Heart right ventricle (tissue), 16 donors: Measurements from ENCODE around the gene ARHGEF7. TPM values are rescaled to one million over a fixed set of nuclear protein-coding genes. Genes with fewer than 3 reads are reported as not detected.
A peak's percentile ranks its signal among the peaks of the same experiment; 100 is the strongest.
"Not testable (repeated sequence)": the region's sequence is repeated elsewhere in the genome, so short reads cannot be mapped to it uniquely, and the experiment has no call there.

Experiments
- ATAC-seq, 8 donors: fragments of 200-7000 bp; cut with Tn5 transposase; one replicate each; pipeline ENCODE4 v1.9.1; 2020; ENCODE audit warnings: mild to moderate bottlenecking in 8 of 8, moderate library complexity in 8 of 8, moderate number of reproducible peaks in 1 of 8
- DNase-seq, 2 donors: peaks; one replicate each; pipeline ENCODE4 v3.0.0-alpha.2; 2020
- H3K27ac ChIP-seq, 10 donors: fragments of 200-600 bp; sonication (generic) in 2 of 10; one replicate each; pipeline versions ENCODE4 v1.5.0 to v1.8.0; 2020 to 2022; ENCODE audit warnings: mild to moderate bottlenecking in 3 of 10
- H3K27me3 ChIP-seq, 7 donors: fragments of 200-600 bp; one replicate each; pipeline ENCODE4 v1.8.0; 2021 to 2022; ENCODE audit warnings: mild to moderate bottlenecking in 2 of 7
- H3K36me3 ChIP-seq, 9 donors: fragments of 200-600 bp; sonication (generic) in 1 of 9; one replicate each; pipeline versions ENCODE4 v1.5.0 to v1.8.0; 2020 to 2022; ENCODE audit warnings: mild to moderate bottlenecking in 2 of 9
- H3K4me1 ChIP-seq, 9 donors: fragments of 200-600 bp; sonication (generic) in 1 of 9; one replicate each; pipeline versions ENCODE4 v1.5.0 to v1.8.0; 2020 to 2022; ENCODE audit warnings: mild to moderate bottlenecking in 4 of 9
- H3K4me3 ChIP-seq, 10 donors: fragments of 200-600 bp; sonication (generic) in 2 of 10; one replicate each; pipeline versions ENCODE4 v1.5.0 to v1.8.0; 2020 to 2022; ENCODE audit warnings: mild to moderate bottlenecking in 7 of 10, moderate library complexity in 2 of 10
- H3K9me3 ChIP-seq, 11 donors: fragments of 200-600 bp in 10 of 11; sonication (generic) in 2 of 11; one replicate each; pipeline versions ENCODE4 v1.5.0 to v1.8.0; 2013 to 2022; ENCODE audit warnings: mild to moderate bottlenecking in 2 of 11, control low read depth in 1 of 11, moderate library complexity in 1 of 11
- CTCF ChIP-seq, 9 donors: fragments of 200-600 bp; sonication (generic) in 2 of 9; IDR thresholded peaks; one replicate each; pipeline versions ENCODE4 v1.5.0 to v1.8.0; 2021 to 2022; ENCODE audit warnings: antibody characterized with exemption in 9 of 9, mild to moderate bottlenecking in 5 of 9, moderate library complexity in 1 of 9
- WGBS, 2 donors: extraction: QIAGEN DNeasy Blood & Tissue Kit; methylation state at CpG; one replicate each; pipeline ENCODE4 v1.1.7; 2013; ENCODE audit warnings: inconsistent platforms in 1 of 2; 5-methylcytosine and 5-hydroxymethylcytosine counted together
- intact Hi-C, 10 donors: fragments of 100-400 bp; cut with DNase I; formaldehyde crosslinking; loops; one replicate each; pipeline versions ENCODE4 v1.11.1 to v1.14.2; 2022
- polyA plus RNA-seq, 2 donors: library from polyadenylated mRNA; stranded (reverse); fragments of 200-250 nt; gene quantifications; one replicate each; pipeline ENCODE4 v1.2.3, GENCODE V29; 2013
- total RNA-seq, 10 donors: library from RNA; stranded (reverse); fragmentation: NEBNext Ultra II Directional in 3 of 10; extraction: Animal tissue kit (Norgen Biotek cat#: 25700) in 3 of 10; gene quantifications; one replicate each; pipeline versions ENCODE4 v1.2.1 to v1.2.4, GENCODE V29; 2021 to 2023
- donor health status: Arrhythmogenic right ventricular cardiomyopathy.
- donor health status: ischemic (EF 13 %, LVEDD 7.1; RV severe dilation, severe dysfunction).
- donor health status: healthy with polysubstance abuse.
- donor health status: DM: no; HTN: yes; CAD: no.
- donor health status: DM: no; HTN: no; CAD: no.
- donor health status: ischemic (EF 25% LVEDD 6.9; RV normal size, moderate dysfunction).
- donor health status: ischemic (EF 25% LVEDD 5.7; RV mildly dilated, moderate dysfunction).
- donor health status: healthy.
- donor health status: DM: yes; HTN: yes; CAD: no.
- donor health status: Ischemic cardiomyopathy.
- donor health status: ischemic (EF 35%, LVEDD 5.7; RV mildly dilated, moderate dysfunction).
- donor health status: nonischemic (EF 11% LVEDD 7.7; RV severe dilation, severe dysfunction).
- donor health status: DM: yes; HTN: yes; CAD: no.
- donor health status: PGD.
- donor health status: ischemic (EF 29% LVEDD 5.4; RV normal size, mild dysfunction).
- donor health status: nonischemic (EF 23%, LVEDD 6.1; RV moderate dilation, normal function).

The ARHGEF7 gene
- total and polyA plus RNA-seq, 12 donors = 18.4 to 56.6 (median 43.1) TPM

- H3K36me3 ChIP-seq = no peaks in the 10 kb centered on the region
Observed at GRCh38 chr13:111187960-111188541, 72.9 kb downstream of the ARHGEF7 start.

GRCh38 chr13:111189064-111189505 lies 74.0 kb downstream of the ARHGEF7 start:
- H3K4me3 ChIP-seq, H3K36me3 ChIP-seq, H3K27me3 ChIP-seq, DNase-seq, ATAC-seq, H3K9me3 ChIP-seq, intact Hi-C loops: not testable (repeated sequence)
- H3K4me1 ChIP-seq = peaks cover 15 to 72% (median 52%) of the 10 kb centered on the region in 9 donors
- 94 to 97% methylated on average over 12 of the region's 12 CpGs for WGBS, 2 donors
- peak overlapping the region in 5 of 10 donors; percentile 24 to 75 (median 59) for H3K27ac ChIP-seq

More at GRCh38 chr13:111187960-111188541, 72.9 kb downstream of the ARHGEF7 start:
- intact Hi-C loops = no loop called here
- ATAC-seq = peak; percentile 15 to 61 (median 40)
- Histone ChIP-seq H3K4me1 (peaks cover 15 to 70% (median 54%) of the 10 kb centered on the region in 9 donors), H3K4me3 (peak overlapping the region in 4 of 10 donors; percentile 3 to 27 (median 8)), H3K27me3 (no peaks in the 10 kb centered on the region), H3K27ac (peak overlapping the region in 8 of 10 donors; percentile 24 to 75 (median 56)), H3K9me3 (no peaks in the 10 kb centered on the region)
- no peak for TF ChIP-seq CTCF (IDR thresholded peaks at IDR 0.05)
- WGBS, 2 donors = 28 to 40% methylated on average over 11 of the region's 11 CpGs
- no peak for DNase-seq

- DNase-seq, intact Hi-C loops, H3K9me3 ChIP-seq, ATAC-seq, H3K36me3 ChIP-seq, H3K27me3 ChIP-seq, H3K4me3 ChIP-seq: not testable (repeated sequence)
- H3K4me1 ChIP-seq = peaks cover 14 to 72% (median 47%) of the 10 kb centered on the region in 9 donors
- 92 to 94% methylated on average over 9 of the region's 9 CpGs for WGBS, 2 donors
- H3K27ac ChIP-seq = peak overlapping the region in 1 of 10 donors; percentile 24
Observed at GRCh38 chr13:111189516-111189915, 74.4 kb downstream of the ARHGEF7 start.

GRCh38 chr13:111193223-111193622 lies 78.1 kb downstream of the ARHGEF7 start:
- H3K9me3 ChIP-seq, intact Hi-C loops, H3K36me3 ChIP-seq, DNase-seq, H3K27me3 ChIP-seq, ATAC-seq, H3K4me3 ChIP-seq, H3K27ac ChIP-seq: not testable (repeated sequence)
- 93% methylated on average over 5 of the region's 5 CpGs for WGBS, 2 donors
- H3K4me1 ChIP-seq = peaks cover 7 to 36% (median 14%) of the 10 kb centered on the region in 9 donors

- H3K4me3 ChIP-seq, H3K9me3 ChIP-seq, H3K36me3 ChIP-seq, DNase-seq, intact Hi-C loops, ATAC-seq, H3K27me3 ChIP-seq, H3K27ac ChIP-seq: not testable (repeated sequence)
- 93% methylated on average over 2 of the region's 2 CpGs for WGBS, 2 donors
- peaks cover 0 to 27% (median 7%) of the 10 kb centered on the region in 9 donors for H3K4me1 ChIP-seq
Observed at GRCh38 chr13:111194651-111195050, 79.5 kb downstream of the ARHGEF7 start.

- peaks cover 15 to 54% (median 41%) of the 10 kb centered on the region in 9 donors for H3K4me1 ChIP-seq
- DNase-seq, intact Hi-C loops, H3K36me3 ChIP-seq, ATAC-seq, H3K27me3 ChIP-seq, H3K27ac ChIP-seq, H3K9me3 ChIP-seq, H3K4me3 ChIP-seq: not testable (repeated sequence)
- whole genome bisulfite sequencing, 2 donors = 94 to 95% methylated on average over 6 of the region's 6 CpGs
Observed at GRCh38 chr13:111198732-111199378, 83.7 kb downstream of the ARHGEF7 start.
